ENCODE data around the gene DOCK1.

Gene DOCK1

DNA sequence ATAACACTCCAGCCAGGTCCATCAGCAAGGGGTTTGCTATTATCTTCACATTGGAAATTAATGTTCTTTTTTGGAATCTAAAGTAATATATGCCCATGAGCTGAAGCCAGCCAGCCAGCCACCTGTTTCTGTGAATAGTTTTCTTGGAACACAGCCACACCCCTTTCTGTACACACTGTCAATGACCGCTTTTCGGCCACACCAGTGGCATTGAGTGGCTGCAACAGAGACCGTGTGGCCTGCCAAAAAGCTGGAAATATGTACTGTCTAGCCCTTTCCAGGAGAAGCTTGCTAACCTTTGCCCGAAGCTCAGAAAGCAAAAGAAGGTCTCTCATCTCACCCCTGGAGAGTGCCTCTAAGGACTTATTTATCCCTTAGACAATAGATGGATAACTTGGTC is 545.4 kb downstream of the DOCK1 start:
- no peak for DNase-seq

DNA sequence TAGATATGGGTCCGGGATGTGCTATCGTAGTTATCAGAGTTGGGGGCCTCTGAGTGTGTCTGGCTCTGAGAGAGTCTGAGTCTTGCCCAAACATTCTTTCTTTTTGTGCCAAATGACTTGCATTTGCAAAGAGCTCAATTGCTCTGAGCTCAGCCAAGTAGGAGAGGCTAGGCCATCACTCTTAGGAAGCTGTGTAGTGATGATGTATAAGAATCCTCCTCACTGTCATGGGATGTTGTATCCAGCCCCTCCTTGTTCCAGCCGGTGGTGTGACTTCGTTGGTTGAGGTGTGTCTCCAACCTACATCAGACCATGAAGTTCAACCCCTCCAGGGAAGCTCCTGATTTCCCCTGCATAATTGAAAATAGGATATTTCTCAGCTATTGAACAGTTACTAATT is 546.4 kb downstream of the DOCK1 start:
- no peak for DNase-seq

DNA sequence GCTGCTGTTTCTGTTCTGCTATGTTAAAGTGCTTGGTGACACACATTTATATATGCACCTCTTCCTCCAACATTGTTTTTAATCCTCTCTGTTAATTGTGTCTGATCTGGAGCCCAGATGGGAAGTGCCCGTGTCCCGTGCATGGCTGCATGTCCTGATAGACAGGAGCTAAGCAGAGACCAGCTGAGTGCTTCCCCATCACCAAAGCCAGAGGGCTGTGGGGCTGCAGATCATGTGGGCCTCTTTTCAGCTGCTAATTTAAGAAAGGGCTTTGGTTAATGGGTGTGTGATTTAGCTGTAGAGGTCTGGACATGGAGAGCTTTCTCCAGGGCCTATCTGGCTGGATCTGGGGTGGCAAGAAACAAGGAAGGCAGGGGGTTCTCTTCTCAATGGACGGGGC is 547.3 kb downstream of the DOCK1 start:
- DNase-seq: no peak

DNA sequence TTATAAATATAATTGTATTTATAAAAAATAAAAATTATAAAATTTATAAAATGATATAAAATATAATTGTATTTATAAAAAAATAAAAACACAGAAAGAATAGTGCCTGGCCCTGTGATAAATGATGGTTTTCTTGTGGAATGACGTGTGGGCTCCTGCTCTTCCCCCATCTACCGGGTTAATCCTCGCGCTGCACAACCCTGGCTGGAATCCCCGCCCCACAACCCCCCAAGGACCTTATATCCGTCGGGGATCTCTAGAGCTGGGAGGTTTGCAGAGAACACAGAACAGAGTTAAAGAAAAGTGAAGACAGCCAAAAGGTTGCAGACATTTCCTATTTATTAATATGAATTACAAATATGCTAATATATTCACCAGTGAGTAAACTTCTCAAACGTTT is 548.5 kb downstream of the DOCK1 start:
- no peak for DNase-seq

DNA sequence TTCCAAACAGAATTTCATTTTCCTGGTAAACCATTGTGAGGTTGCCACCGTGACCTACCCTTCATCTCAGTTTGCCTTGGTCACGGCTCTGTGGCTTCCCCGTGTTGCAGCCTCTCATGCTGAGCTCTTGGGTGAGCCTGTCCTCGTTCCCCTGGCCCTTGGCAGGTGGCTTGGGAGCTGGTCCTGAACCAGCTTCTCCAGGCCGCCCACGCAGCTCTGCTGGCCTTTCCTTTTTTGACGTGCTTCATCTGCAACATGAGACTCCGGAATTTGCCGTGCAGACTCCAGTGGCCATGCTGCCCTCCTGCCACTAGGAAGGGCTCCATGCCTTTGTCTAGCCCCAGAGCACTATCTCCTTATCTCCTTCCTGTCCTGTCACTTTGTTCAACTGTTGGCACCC is 550.9 kb downstream of the DOCK1 start:
- DNase-seq: no peak

DNA sequence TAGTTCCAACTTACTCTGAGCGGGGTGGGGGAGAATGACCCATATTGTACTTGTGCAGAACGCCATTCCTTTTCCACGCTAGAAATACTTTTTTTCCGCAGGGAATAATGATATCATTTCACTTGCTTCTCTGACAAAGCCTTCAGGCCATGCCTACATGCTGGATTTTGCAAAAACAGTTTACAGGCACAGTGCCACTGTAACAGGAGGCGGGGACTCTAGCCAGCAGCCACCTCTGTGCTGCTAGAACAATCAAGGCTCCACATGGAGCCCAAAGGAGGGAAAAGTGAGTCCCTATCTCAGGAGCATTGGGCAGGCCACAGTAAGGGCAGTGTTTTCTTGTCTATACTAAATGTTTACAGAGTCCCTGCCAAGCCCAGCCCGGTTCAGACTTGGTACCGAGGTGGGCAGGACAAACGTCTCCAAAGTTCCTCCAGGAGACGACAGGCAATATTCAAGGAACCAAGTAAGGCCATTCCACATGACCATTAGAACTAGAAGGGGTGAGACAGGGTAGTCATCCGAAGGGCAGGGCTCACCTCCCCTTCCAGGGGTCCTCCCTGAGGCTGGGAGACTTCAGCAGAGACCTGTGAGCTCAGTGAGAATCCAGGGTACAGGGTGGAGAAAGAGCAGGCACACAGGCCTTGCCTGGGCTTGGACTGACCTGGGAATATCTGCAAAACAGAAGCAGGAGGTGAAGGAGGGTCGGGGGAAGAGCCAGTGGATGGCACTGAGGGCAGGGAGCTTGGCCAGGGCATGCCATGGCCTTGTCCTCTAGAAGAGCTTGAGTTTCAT is 553.0 kb downstream of the DOCK1 start:
- no peak for DNase-seq

DNA sequence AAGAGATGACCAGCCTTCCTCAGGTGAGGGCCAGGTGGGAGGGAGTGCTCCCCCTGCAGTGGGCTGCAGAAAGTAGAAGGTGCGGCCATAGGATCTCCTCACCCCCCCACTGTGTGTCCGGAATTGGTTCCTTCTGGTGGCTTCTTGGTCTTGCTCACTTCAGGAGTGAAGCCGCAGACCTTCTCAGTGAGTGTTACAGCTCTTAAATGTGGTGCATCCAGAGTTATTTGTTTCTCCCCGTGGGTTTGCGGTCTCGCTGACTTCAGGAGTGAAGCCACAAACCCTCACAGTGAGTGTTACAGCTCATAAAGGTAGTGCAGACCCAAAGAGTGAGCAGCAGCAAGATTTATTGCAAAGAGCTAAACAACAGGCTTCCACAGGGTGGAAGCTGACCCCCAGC is 553.6 kb downstream of the DOCK1 start:
- DNase-seq: no peak

DNA sequence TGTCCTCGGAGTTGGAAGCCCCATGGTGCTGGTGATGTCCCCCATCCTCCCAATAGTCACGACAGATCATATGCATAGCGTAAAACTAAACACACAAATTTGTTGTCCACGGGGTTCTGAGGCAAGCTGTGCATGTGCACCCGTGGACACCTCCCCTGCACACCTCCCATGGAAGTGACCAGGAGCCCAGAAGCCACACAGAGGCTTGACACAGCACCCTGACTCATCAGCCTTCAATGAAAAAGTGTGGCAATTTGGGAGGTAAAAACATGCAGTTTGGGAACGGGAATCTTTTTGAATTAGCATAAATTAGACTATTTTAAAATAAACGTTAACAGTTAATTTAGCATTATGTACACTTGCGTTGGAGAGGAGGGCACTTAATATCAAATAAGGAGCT is 554.7 kb downstream of the DOCK1 start:
- DNase-seq: no peak

DNA sequence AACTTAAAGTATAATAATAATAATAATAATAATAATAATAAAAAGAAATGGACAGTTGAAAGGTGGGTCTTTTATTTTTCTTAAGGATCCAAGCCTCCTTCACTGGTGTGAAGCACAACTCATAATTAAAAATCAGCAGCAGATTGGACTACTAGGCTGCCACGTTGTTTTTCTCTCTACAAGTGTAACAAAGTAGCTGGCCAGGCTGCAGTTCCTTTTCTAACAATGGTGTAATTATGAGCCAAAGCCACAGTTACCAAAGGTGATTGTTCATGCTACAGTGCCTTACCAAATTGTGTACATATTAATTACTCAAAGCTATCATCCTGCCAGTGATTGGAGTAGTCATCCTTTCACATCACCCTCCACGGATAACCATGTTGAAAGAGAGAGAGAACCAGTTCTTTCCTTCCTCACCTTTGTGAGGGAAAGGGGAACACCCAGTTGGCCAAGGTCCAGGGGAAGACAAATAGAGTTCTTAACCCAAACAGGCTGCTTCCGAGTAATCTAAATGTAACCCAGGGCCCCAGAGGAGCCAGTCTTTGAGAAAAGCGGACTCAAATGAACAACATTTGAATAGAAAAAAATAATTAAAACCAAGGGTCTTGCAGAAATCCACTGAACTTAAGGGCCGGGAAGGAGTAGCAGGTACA is 557.5 kb downstream of the DOCK1 start:
- no peak for DNase-seq

DNA sequence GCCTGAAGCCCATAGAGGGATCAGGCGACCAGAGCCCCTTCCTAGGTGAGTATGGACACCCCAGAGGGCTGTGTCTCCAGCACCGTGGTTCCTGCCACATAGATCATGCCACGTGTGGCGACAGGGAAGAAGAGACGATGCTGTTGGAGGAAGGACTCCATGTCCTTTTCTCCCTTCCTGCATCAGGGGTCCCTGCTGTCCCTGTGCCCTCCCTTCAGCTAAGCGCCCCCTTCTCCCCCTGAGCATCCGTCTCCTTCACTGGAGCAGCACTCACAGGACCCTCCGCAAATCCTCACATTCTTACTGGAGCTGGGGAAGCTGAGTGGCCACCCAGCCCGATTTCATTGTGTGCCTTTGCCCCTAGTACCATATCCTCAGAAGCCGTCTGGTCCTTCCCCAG is 558.3 kb downstream of the DOCK1 start:
- DNase-seq: no peak

DNA sequence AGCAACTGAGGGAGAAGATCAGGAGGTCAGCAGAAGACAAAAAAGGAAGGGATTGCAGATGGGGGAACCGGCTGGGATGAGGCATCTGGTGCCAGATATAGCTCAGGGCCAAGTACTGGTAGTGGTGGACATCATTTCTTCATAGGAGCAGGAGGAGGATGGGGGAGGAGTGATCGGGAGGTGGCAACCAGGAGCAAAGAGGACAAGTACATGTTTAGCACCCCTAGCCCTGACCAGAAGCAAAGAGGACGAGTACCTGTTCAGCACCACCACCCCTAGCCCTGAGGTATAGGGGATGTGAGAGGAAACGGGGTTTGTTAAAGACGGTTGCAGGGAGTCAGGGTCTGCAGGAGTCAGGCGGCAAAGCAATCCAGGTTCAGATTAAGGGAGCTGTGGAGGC is 559.3 kb downstream of the DOCK1 start:
- no peak for DNase-seq

DNA sequence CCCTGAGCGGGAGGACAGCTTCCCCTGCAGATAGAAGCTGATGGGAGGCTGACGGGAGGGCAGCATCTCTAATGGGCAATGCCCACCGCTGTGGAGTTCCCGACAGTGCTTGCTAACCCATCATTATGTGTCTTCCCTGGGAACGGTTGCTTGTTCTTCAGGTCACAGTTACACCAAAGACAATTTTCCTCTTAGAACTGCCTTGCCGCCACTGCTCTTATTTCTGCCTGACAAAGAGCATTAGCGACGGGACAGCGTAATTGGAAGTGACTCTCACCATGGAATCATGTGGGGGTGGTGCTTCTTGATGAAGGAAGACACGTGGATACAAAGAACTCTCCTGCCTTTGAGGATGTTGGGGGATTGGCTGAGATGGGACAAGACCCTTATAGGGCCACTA is 562.6 kb downstream of the DOCK1 start:
- no peak for DNase-seq

DNA sequence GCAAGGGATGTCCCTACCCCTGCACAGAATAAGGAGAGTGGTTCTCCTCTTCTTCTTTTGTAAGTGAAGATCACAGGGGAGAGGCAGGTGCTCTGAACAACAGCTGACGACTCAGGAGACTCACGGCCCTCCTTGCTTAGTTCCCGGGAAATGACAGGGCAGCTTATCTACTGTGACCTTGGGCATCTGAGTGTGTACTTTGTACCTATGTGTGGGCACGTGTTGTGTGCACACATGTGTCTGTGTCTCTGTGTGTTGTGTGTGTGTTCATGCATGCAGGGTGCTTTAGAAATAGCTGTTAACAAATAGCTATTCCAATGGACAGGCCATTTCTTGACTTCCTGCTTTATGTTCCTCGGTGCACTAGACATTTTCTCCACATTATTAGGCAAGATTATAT is 563.4 kb downstream of the DOCK1 start:
- DNase-seq: no peak

DNA sequence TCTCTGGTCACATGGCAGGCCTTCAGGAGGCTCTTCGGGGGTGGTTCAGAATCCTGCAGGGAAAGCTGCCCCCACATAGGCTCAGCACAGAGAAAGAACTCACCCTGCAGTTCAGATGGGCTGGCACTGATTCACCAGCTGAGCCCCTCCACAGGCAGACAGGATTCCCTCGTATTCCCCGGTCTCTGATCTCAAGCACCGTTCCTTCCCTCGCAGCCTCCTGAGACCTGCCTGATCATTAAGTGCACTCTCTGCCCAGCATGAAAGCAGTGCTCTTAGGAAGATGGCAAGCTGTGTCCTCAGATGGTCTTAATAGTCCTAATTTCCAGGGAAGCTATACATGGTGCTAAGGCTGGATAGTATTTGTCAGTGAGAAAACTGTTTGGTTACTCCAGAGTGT is 565.7 kb downstream of the DOCK1 start:
- DNase-seq: no peak

DNA sequence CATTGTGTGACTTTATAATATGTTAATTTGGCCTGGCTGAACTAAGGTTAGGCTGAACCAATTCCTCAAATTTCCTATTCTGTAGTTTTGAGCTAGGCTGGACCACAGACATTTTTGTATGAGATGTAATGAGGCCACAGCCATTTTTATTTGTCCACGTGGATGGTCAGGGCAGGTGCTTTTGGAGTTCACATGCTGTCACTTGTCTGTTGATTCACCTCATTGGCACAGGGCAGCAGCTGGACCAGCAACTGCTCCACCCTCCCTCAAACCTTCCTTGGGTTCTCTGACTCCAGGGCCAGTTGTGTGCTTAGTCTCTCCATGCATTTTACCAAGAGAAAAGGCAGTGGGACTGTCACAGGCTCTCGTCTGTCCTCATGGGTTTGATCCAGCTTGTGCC is 567.7 kb downstream of the DOCK1 start:
- no peak for DNase-seq

DNA sequence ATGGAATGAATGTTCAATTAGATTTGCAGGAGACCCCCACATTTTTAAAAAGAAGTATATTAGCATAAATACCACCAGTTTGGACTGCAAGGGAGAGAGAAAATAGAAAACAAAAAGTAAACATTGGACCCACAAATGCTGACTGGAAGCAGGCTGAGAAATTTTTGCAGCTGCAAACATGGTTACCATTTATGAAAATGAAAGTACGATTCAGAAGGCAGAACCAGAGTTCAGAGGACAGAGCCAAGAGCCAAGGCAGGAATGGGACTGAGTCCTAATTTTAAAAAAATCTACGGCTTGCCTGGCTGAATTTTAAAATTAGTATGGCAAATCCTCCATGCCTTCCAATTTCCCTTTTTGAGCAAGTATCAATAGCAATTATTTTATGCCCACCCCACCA is 569.3 kb downstream of the DOCK1 start:
- no peak for DNase-seq

DNA sequence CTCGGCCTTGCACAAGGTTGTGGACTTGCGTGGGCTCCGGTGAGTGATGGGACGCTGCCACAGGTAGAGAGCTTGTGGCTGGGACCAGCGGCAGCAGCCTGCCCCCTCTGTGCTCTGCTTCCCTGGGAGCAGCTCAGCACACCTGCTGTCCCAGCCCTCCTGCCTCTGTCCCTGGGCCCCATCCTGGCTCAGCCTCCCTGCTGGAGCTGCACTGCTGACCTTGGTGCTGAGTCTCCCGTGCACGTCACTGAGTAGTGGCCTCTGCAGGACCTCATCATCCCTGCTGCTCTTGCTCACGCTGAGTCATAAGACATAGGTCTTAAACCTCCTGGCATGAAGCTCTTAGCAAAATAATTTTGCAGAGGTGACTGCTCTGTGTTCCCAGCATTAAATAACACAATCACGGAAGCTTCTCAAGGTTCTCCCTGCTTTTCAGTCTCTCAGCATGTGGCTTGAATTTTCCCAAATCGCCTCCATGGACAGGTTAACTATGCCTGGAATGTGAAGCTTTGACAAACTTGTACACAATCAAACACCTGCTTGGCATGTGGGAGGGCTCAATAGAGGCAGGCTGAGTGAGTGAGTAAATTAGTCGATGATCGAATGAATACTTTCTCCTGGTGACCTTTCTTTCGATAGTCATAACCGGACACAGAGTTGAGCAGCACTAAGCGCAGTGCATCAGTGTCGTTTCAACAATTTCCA is 580.1 kb downstream of the DOCK1 start:
- no peak for DNase-seq

DNA sequence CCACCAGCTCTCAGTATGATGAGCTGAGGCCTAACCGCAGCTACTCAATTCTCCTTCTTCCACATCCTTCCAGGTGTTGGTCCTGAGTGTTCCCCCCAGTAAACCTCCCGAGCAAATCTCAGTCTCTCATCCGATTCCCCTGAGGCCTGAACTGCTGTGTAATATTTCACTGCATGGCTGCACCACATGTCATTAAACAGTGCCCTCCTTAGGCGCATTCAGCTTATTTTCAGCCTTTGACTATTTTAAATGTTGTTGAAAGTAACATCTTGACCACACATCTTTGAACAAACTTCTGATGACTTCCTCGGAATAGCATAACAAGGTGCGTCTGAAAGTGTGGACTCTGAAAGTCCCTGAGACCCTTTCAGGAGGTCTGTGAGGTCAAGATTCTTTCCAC is 581.1 kb downstream of the DOCK1 start:
- DNase-seq: no peak

DNA sequence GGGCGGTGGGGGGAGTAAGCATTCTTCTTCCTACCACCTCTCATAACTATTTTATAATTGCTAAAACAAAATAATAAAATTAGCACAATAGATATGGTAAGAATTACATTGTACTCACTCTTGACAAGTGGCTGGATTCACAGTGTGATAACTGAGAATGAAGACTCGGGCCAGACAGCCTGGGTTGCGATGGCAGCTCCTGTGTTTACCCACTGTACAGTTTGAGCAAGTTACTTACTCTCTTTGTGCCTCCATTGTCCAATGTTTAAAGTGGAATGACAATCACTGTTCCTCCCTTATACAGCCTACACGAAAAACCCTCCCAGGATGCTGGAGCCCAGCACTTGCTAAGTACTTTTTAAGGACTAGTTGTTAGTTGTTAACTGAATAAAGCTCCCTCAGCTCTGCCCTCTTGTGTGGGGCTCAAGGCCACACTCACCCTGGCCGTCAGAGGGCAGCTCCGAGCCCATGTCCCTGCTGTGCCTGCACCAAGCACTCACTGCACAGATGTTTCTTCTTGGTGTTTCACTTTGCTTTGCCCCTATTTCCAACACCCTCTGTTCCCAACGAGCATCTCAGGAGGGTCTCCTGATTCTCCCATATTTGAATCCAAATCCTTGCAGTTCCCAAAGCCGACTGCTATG is 587.5 kb downstream of the DOCK1 start:
- DNase-seq: no peak

DNA sequence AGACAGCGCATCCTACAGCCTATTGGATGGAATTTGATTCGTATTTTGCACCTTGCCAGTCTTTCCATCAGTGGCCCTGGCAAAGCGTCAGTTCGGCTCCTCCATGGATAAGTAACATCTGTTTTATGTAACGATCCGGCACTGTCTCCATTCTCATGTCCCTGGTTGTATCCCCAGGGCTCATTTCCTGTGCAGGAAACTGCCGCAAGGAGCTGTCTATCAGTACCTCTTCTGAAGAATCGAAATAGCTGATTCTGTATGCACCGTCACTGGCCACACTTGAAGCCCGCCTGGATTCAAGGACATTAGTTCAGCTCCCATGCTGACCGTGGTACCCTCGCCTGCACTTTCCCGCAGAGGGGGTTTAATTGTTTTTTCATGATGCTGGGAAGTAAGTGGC is 590.8 kb downstream of the DOCK1 start:
- DNase-seq: no peak

DNA sequence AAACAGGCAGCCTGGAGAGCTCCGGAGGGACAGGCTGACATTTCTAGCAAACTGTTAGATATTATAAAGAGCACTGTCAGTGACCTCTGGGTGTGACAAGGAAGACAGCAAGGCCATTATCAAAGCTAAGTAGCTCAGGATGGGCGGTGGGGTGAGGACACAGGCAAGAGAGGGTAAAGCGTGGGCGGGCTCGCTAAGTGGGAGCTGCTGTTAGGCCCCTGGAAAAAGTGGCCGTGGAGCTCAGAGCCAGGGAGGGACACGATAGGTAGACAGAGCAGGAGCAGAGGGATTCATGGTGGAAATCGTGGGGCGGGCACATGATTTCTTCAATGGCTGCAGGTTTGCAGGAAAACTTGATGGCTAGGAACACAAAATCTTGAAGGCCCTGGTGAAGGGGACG is 592.5 kb downstream of the DOCK1 start:
- no peak for DNase-seq

DNA sequence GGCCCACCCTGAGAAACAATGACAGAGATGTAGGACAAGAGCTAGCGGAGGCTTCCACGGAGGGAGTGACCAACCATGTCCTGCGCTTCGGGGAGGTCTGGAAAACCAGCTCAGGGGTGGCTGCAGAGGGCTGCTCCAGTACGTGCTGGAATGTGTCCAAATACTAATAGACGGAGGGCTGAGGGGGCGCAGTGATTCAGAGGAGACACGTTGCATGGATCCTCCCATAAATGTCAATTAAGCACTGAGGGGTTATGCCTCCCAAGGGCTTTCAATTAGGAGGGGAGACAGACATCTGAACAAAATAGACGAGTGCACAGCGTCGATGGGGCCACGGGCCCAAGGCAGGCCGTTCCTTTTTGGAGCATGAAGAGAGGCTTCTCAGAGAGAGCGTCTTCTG is 592.9 kb downstream of the DOCK1 start:
- DNase-seq: no peak

DNA sequence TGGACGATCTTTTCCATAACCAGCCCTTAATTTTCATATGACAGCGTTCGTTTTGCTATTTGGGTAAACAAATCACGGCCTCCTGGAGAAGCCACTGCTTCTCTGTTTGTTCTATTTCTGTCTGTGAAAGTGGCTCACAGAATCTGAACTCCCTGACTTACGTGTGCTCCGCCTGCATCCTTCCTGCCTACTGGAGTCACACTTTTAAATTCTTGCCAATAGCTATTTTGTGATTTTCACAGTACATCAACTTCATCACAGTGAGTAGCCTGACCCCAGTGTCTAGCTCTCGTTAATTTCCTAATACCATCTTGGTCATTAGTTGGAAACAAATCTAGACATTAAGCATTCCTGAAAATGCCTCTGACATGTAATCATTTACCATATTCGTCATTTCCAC is 594.9 kb downstream of the DOCK1 start:
- DNase-seq: no peak

Measured in NK-92 treated with Interleukin-12 subunit alpha and Interleukin-12 subunit beta, amount 100 ng/mL, for 24 hours (cell line).